HCT116 (cell line): ENCODE measurements around the gene KMO. TPM values are rescaled to one million over a fixed set of nuclear protein-coding genes. Genes with fewer than 3 reads are reported as not detected.

Experiments
- ATAC-seq: fragments of 200-7000 bp; cut with Tn5 transposase; 2 replicates; pipeline ENCODE4 v1.9.1; 2020; ENCODE audit warnings: mild to moderate bottlenecking, moderate library complexity
- BruUV-seq: library from RNA; stranded (reverse); fragments of 400-500 nt; replicated peaks from 2 replicates; lab custom pipeline; 2021; lab: Mats Ljungman, UMichigan
- CTCF ChIA-PET: fragments of 300-600 bp; sonication (Branson Sonifier 250); formaldehyde crosslinking; loops from one replicate; lab custom pipeline; 2021; ENCODE audit warnings: antibody characterized with exemption; lab: Charles Lee
- POLR2A ChIA-PET: fragments of 300-600, 350-600 bp; sonication (Branson Sonifier 250); formaldehyde crosslinking; loops from one replicate; lab custom pipeline; 2021; ENCODE audit warnings: antibody characterized with exemption; lab: Charles Lee
- RAD21 ChIA-PET, 2 experiments: fragments of 300-600 bp; sonication (Branson Sonifier 250); formaldehyde crosslinking; loops; one replicate each; lab custom pipeline; 2023; ENCODE audit warnings: low total read pairs in 2 of 2; ENCODE audit not compliant: uncharacterized antibody in 2 of 2, unreplicated experiment in 2 of 2, low non-redundant PET in 1 of 2; lab: Charles Lee
- DNase-seq: peaks from one replicate; pipeline ENCODE4 v3.0.0-alpha.2; 2010; ENCODE audit warnings: low read depth, low spot score
- H2AFZ ChIP-seq: fragments of 200-600 bp; shearing (Covaris generic), sonication (generic); 2 replicates; pipeline ENCODE4 v1.6.1; 2017; ENCODE audit warnings: low read depth, mixed run types, mixed read lengths, antibody characterized with exemption, low read length; ENCODE audit not compliant: poor library complexity, severe bottlenecking
- H3K27ac ChIP-seq: 2 replicates; pipeline ENCODE4 v1.5.1; 2012; ENCODE audit warnings: low read depth, low read length
- H3K27me3 ChIP-seq: fragments of 200-600 bp; sonication (generic); 2 replicates; pipeline ENCODE4 v1.6.1; 2016; ENCODE audit warnings: mixed run types, low read length, mixed read lengths; ENCODE audit not compliant: insufficient read depth
- H3K36me3 ChIP-seq, 2 experiments: fragments of 200-500 bp in 1 of 2; fragments of 200-600 bp in 1 of 2; sonication (Bioruptor generic) in 1 of 2; sonication (generic) in 1 of 2; 2 replicates each; pipeline versions ENCODE4 v1.5.1 to v1.6.1; 2014 to 2016; ENCODE audit warnings: low read length in 2 of 2, inconsistent platforms in 1 of 2, mixed read lengths in 1 of 2, mixed run types in 1 of 2; ENCODE audit not compliant: insufficient read depth in 2 of 2, control insufficient read depth in 1 of 2
- H3K4me1 ChIP-seq, 2 experiments: fragments of 200-600 bp in 1 of 2; sonication (generic) in 1 of 2; 2 replicates each; pipeline versions ENCODE4 v1.5.1 to v1.6.1; 2012 to 2017; ENCODE audit warnings: low read length in 2 of 2, inconsistent platforms in 1 of 2, mild to moderate bottlenecking in 1 of 2, mixed read lengths in 1 of 2, mixed run types in 1 of 2, moderate library complexity in 1 of 2; ENCODE audit not compliant: insufficient read depth in 2 of 2, control insufficient read depth in 1 of 2
- H3K4me2 ChIP-seq: fragments of 200-600 bp; sonication (generic); 2 replicates; pipeline ENCODE4 v1.6.1; 2017; ENCODE audit warnings: mixed run types, low read length, mixed read lengths
- H3K4me3 ChIP-seq, 2 experiments: fragments of 200-600 bp in 1 of 2; sonication (generic) in 1 of 2; replicated peaks in 1 of 2; 2 replicates each; pipeline ENCODE4 v1.5.1; 2011 to 2016; ENCODE audit warnings: low read length in 2 of 2, control low read depth in 1 of 2, low read depth in 1 of 2, mild to moderate bottlenecking in 1 of 2, mixed read lengths in 1 of 2, mixed run types in 1 of 2
- H3K79me2 ChIP-seq: fragments of 200-600 bp; sonication (generic); 2 replicates; pipeline ENCODE4 v1.6.1; 2017; ENCODE audit warnings: mild to moderate bottlenecking, mixed run types, low read length, moderate library complexity, mixed read lengths; ENCODE audit not compliant: insufficient read depth
- H3K9ac ChIP-seq: fragments of 200-600 bp; sonication (generic); 2 replicates; pipeline ENCODE4 v1.6.1; 2016; ENCODE audit warnings: low read length, mixed read lengths
- H3K9me2 ChIP-seq: fragments of 200-600 bp; sonication (generic), shearing (Covaris generic); 2 replicates; pipeline ENCODE4 v1.6.1; 2017; ENCODE audit warnings: mixed run types, mild to moderate bottlenecking, moderate library complexity; ENCODE audit not compliant: insufficient read depth
- H3K9me3 ChIP-seq, 2 experiments: fragments of 200-500 bp in 1 of 2; fragments of 200-600 bp in 1 of 2; sonication (Bioruptor generic) in 1 of 2; sonication (generic) in 1 of 2; 2 replicates each; pipeline ENCODE4 v1.6.1; 2014 to 2017; ENCODE audit warnings: low read length in 2 of 2, mixed read lengths in 2 of 2, inconsistent platforms in 1 of 2, low read depth in 1 of 2, mild to moderate bottlenecking in 1 of 2, mixed run types in 1 of 2, moderate library complexity in 1 of 2; ENCODE audit not compliant: control insufficient read depth in 1 of 2, insufficient read depth in 1 of 2
- H4K20me1 ChIP-seq: fragments of 200-600 bp; sonication (generic), shearing (Covaris generic); 2 replicates; pipeline ENCODE4 v1.6.1; 2017; ENCODE audit warnings: mixed run types, mild to moderate bottlenecking, moderate library complexity; ENCODE audit not compliant: insufficient read depth
- CBX3 ChIP-seq: IDR thresholded peaks from 2 replicates; pipeline ENCODE4 v1.6.1; 2012; ENCODE audit warnings: low read depth
- CEBPB ChIP-seq: IDR thresholded peaks from 2 replicates; pipeline ENCODE4 v1.6.1; 2012; ENCODE audit warnings: low read depth
- EGR1 ChIP-seq: IDR thresholded peaks from 2 replicates; pipeline ENCODE4 v1.6.1; 2012; ENCODE audit warnings: low read depth
- EZH2 ChIP-seq: fragments of 200-600 bp; sonication (generic); IDR thresholded peaks from 2 replicates; pipeline ENCODE4 v1.6.1; 2017; ENCODE audit warnings: antibody characterized with exemption, mixed run types
- FOSL1 ChIP-seq: IDR thresholded peaks from 2 replicates; pipeline ENCODE4 v1.6.1; 2012; ENCODE audit warnings: low read depth
- RAD21 ChIP-seq: IDR thresholded peaks from 2 replicates; pipeline ENCODE4 v1.6.1; 2012; ENCODE audit warnings: low read depth, mild to moderate bottlenecking
- SIN3A ChIP-seq: IDR thresholded peaks from 2 replicates; pipeline ENCODE4 v1.6.1; 2012; ENCODE audit warnings: low read depth
- SRF ChIP-seq: IDR thresholded peaks from 2 replicates; pipeline ENCODE4 v1.6.1; 2012; ENCODE audit warnings: low read depth
- TCF7L2 ChIP-seq: IDR thresholded peaks from 2 replicates; pipeline ENCODE4 v1.7.0; 2011; ENCODE audit warnings: borderline replicate concordance, inconsistent platforms; ENCODE audit not compliant: insufficient read depth, insufficient read length; ENCODE audit errors: extremely low read depth
- ZNF274 ChIP-seq: fragments of 200-500 bp; sonication (Bioruptor generic); IDR thresholded peaks from 2 replicates; pipeline ENCODE4 v1.6.1; 2014; ENCODE audit warnings: mild to moderate bottlenecking, low read depth, low read length, inconsistent platforms
- intact Hi-C: fragments of 100-400 bp; cut with micrococcal nuclease; formaldehyde crosslinking; loops from 2 replicates; pipeline ENCODE4 v1.10.0; 2022
- total RNA-seq: library from RNA; stranded (reverse); gene quantifications from one replicate; pipeline ENCODE4 v1.2.1, GENCODE V29; 2021; ENCODE audit not compliant: unreplicated experiment
- TF ChIP-seq, protein P1 (sequence below), 3 experiments: fragments of 200-600 bp in 1 of 3; sonication (generic) in 1 of 3; IDR thresholded peaks in 2 of 3; conservative IDR thresholded peaks in 1 of 3; 2 replicates each; pipeline ENCODE4 v1.5.1; 2012 to 2017; ENCODE audit warnings: low read depth in 2 of 3, low read length in 2 of 3, antibody characterized with exemption in 1 of 3, borderline replicate concordance in 1 of 3, control low read depth in 1 of 3, mild to moderate bottlenecking in 1 of 3, mixed read lengths in 1 of 3, mixed run types in 1 of 3, moderate library complexity in 1 of 3; ENCODE audit not compliant: insufficient read depth in 1 of 3
- TF ChIP-seq, protein P2 (sequence below): IDR thresholded peaks from 2 replicates; pipeline ENCODE4 v1.6.1; 2012; ENCODE audit warnings: low read depth

KMO gene
- total RNA-seq, 1 experiment from 2014 or later = not detected

DNA sequence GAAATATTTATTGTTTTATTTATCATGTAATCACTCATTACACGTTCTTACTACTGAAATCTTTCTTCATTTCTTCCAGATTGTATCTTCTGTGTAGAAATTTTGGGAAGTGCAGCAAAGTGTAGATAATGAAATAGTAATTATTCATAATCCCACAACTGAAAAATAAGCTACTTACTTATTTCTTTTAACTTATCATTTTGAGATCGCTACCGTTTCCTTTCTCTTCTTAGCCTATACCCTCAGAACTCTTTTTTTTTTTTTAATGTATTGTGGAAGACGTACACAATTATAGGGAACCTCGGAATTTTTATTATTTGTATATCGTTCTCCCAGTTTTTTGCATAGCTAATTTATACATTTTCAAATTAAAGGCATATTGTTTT is 12.1 kb upstream of the KMO start:
- TSS peak; percentile 93 for BruUV-seq
- ATAC-seq = no peak
- Histone ChIP-seq H4K20me1 (no peaks in the 10 kb centered on the region), H3K9me2 (peaks cover 3% of the 10 kb centered on the region; the same call in 1 of the 2 replicates), H3K4me2 (peak overlapping the region; percentile 89), H3K9me3 (no peaks in the 10 kb centered on the region), H3K27ac (no peak overlapping the region), H2AFZ (peak overlapping the region; percentile 83), H3K4me1 (peaks cover 5 to 12% of the 10 kb centered on the region in 2 experiments; a peak in 2 of 4 replicates), H3K36me3 (no peaks in the 10 kb centered on the region), H3K4me3 (peak overlapping the region; percentile 68 to 76), H3K79me2 (peaks cover 36% of the 10 kb centered on the region), H3K27me3 (0 out of 2 replicates have a peak, but pooled peaks cover 3% of the 10 kb centered on the region), H3K9ac (peak overlapping the region; percentile 85)
- TF ChIP-seq TCF7L2 (no peak), FOSL1 (no peak), EZH2 (no peak), CBX3 (no peak), EGR1 (no peak), SIN3A (no peak), SRF (no peak), RAD21 (no peak), CEBPB (no peak), ZNF274 (no peak)
- TF ChIP-seq, protein P1, sequence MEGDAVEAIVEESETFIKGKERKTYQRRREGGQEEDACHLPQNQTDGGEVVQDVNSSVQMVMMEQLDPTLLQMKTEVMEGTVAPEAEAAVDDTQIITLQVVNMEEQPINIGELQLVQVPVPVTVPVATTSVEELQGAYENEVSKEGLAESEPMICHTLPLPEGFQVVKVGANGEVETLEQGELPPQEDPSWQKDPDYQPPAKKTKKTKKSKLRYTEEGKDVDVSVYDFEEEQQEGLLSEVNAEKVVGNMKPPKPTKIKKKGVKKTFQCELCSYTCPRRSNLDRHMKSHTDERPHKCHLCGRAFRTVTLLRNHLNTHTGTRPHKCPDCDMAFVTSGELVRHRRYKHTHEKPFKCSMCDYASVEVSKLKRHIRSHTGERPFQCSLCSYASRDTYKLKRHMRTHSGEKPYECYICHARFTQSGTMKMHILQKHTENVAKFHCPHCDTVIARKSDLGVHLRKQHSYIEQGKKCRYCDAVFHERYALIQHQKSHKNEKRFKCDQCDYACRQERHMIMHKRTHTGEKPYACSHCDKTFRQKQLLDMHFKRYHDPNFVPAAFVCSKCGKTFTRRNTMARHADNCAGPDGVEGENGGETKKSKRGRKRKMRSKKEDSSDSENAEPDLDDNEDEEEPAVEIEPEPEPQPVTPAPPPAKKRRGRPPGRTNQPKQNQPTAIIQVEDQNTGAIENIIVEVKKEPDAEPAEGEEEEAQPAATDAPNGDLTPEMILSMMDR (IDR thresholded peaks at IDR 0.05 in 2 of 3, conservative IDR thresholded peaks at IDR 0.05 in 1 of 3; ENCODE audit: borderline replicate concordance in 1 of 3, insufficient read depth in 1 of 3, low read depth in 2 of 3, low read length in 2 of 3) = no peak
- TF ChIP-seq, protein P2, sequence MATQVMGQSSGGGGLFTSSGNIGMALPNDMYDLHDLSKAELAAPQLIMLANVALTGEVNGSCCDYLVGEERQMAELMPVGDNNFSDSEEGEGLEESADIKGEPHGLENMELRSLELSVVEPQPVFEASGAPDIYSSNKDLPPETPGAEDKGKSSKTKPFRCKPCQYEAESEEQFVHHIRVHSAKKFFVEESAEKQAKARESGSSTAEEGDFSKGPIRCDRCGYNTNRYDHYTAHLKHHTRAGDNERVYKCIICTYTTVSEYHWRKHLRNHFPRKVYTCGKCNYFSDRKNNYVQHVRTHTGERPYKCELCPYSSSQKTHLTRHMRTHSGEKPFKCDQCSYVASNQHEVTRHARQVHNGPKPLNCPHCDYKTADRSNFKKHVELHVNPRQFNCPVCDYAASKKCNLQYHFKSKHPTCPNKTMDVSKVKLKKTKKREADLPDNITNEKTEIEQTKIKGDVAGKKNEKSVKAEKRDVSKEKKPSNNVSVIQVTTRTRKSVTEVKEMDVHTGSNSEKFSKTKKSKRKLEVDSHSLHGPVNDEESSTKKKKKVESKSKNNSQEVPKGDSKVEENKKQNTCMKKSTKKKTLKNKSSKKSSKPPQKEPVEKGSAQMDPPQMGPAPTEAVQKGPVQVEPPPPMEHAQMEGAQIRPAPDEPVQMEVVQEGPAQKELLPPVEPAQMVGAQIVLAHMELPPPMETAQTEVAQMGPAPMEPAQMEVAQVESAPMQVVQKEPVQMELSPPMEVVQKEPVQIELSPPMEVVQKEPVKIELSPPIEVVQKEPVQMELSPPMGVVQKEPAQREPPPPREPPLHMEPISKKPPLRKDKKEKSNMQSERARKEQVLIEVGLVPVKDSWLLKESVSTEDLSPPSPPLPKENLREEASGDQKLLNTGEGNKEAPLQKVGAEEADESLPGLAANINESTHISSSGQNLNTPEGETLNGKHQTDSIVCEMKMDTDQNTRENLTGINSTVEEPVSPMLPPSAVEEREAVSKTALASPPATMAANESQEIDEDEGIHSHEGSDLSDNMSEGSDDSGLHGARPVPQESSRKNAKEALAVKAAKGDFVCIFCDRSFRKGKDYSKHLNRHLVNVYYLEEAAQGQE = no peak
- POLR2A ChIA-PET = interaction anchor here (1.3 to 1.4 kb wide), 2 partner anchors 9 to 120 kb away, joined by 4 to 5 read pairs; partner anchors contain the start of genes CHML and OPN3
- no peak for DNase-seq
- CTCF ChIA-PET = interaction anchor here (1.1 to 1.7 kb wide), 2 partner anchors 34 to 91 kb away, joined by 4 read pairs; no protein-coding TSS in a partner anchor
- RAD21 ChIA-PET = no interaction called here
- intact Hi-C loops = no loop called here
